Motor neuron (in vitro differentiated cells): ENCODE results near the gene ITGB5. TPM values are rescaled to one million over a fixed set of nuclear protein-coding genes. Genes with fewer than 3 reads are reported as not detected.

Source experiments
- ATAC-seq, 8 experiments: fragments of 200-7000 bp; cut with Tn5 transposase; replicated peaks in 6 of 8; 2 replicates each; pipeline ENCODE4 v1.8.0; 2021; ENCODE audit warnings: mild to moderate bottlenecking in 8 of 8, moderate library complexity in 8 of 8
- H3K27ac ChIP-seq, 2 donors: fragments of 250-450 bp; sonication (Bioruptor Pico); 2 replicates each; pipeline ENCODE4 v1.9.0; 2021; ENCODE audit warnings: antibody characterized with exemption in 2 of 2, mild to moderate bottlenecking in 2 of 2, moderate library complexity in 1 of 2
- H3K4me1 ChIP-seq, 2 donors: fragments of 250-450 bp; sonication (Bioruptor Pico); replicated peaks in 1 of 2; 2 replicates each; pipeline ENCODE4 v1.6.1; 2021; ENCODE audit warnings: antibody characterized with exemption in 2 of 2, mild to moderate bottlenecking in 2 of 2, moderate library complexity in 1 of 2
- H3K4me3 ChIP-seq, 5 donors: fragments of 250-450 bp; sonication (Bioruptor Pico); 2 replicates each; pipeline ENCODE4 v1.9.0; 2021; ENCODE audit warnings: antibody characterized with exemption in 5 of 5, mild to moderate bottlenecking in 5 of 5, moderate library complexity in 4 of 5
- WGBS, 10 experiments: fragments of 450-650 bp; shearing (Covaris generic); methylation state at CpG; one replicate each; pipeline ENCODE4 v1.0.0; 2022; 5-methylcytosine and 5-hydroxymethylcytosine counted together
- in situ Hi-C, 9 experiments: fragments of 400-800 bp; cut with MboI; loops; one replicate each; pipeline ENCODE4 v1.15.0; 2021; ENCODE audit warnings: low sequenced_read_pairs in 9 of 9, low pct_unique_long_range_greater_than_20kb in 2 of 9; ENCODE audit not compliant: unreplicated experiment in 9 of 9
- total RNA-seq, 8 experiments: library from RNA; unstranded; fragments of 300-600 nt; gene quantifications; 2 replicates each; pipeline versions ENCODE4 v1.2.3 to v1.2.4, GENCODE V29; 2022

Gene ITGB5
- total RNA-seq, 8 experiments from 2014 or later = 6.3 to 84.7 (median 14.6) TPM

GRCh38 chr3:124747111-124747981 lies 139.8 kb downstream of the ITGB5 start:
- no peak for ATAC-seq
- H3K4me1 ChIP-seq = no peaks in the 10 kb centered on the region
- in situ Hi-C loops = loop anchor here in 1 of 9 experiments (25.0 kb wide), 1 partner anchor 690 kb away; no protein-coding TSS in a partner anchor
- no peak overlapping the region for H3K4me3 ChIP-seq
- H3K27ac ChIP-seq = no peak overlapping the region
- WGBS, 10 experiments = 81 to 100% (median 89%) methylated on average over 1 to 11 of the region's 14 CpGs

- H3K4me3 ChIP-seq = no peak overlapping the region
- H3K4me1 ChIP-seq = no peaks in the 10 kb centered on the region
- ATAC-seq = peak in 1 of 8 experiments; percentile 24
- in situ Hi-C loops = loop anchor here in 1 of 9 experiments (25.0 kb wide), 1 partner anchor 692 kb away; no protein-coding TSS in a partner anchor
- WGBS, 10 experiments = 94 to 100% (median 100%) methylated on average over 1 to 5 of the region's 6 CpGs; no CpG with 5 or more reads in 5 of the 10 experiments
- H3K27ac ChIP-seq = no peak overlapping the region
Measured at GRCh38 chr3:124745756-124746155, 141.4 kb downstream of the ITGB5 start.

GRCh38 chr3:124741027-124741426 lies 146.1 kb downstream of the ITGB5 start:
- no peak for ATAC-seq
- H3K4me3 ChIP-seq = no peak overlapping the region
- H3K27ac ChIP-seq = no peak overlapping the region
- no peaks in the 10 kb centered on the region for H3K4me1 ChIP-seq
- WGBS, 10 experiments = 60 to 100% (median 93%) methylated on average over 2 to 6 of the region's 6 CpGs; no CpG with 5 or more reads in 4 of the 10 experiments
- in situ Hi-C loops = loop anchor here in 1 of 9 experiments (25.0 kb wide), 1 partner anchor 696 kb away; no protein-coding TSS in a partner anchor

GRCh38 chr3:124731760-124732159 lies 155.4 kb downstream of the ITGB5 start:
- WGBS, 10 experiments = 50 to 100% (median 75%) methylated on average over 2 to 3 of the region's 4 CpGs; no CpG with 5 or more reads in 3 of the 10 experiments
- Histone ChIP-seq H3K4me1 (peaks cover 17 to 24% of the 10 kb centered on the region in 2 donors), H3K4me3 (peak overlapping the region in 1 of 5 donors; percentile 88), H3K27ac (no peak overlapping the region)
- in situ Hi-C loops = loop anchor here in 1 of 9 experiments (25.0 kb wide), 1 partner anchor 706 kb away; no protein-coding TSS in a partner anchor
- no peak for ATAC-seq

GRCh38 chr3:124730941-124731297 lies 156.2 kb downstream of the ITGB5 start:
- peak overlapping the region in 1 of 2 donors; percentile 88 for H3K27ac ChIP-seq
- in situ Hi-C loops = loop anchor here in 1 of 9 experiments (25.0 kb wide), 1 partner anchor 706 kb away; no protein-coding TSS in a partner anchor
- WGBS, 10 experiments = 0 to 15% (median 2%) methylated on average over 1 to 11 of the region's 13 CpGs; no CpG with 5 or more reads in 4 of the 10 experiments
- peak overlapping the region; percentile 61 to 96 (median 77) for H3K4me3 ChIP-seq
- H3K4me1 ChIP-seq = peaks cover 17 to 24% of the 10 kb centered on the region in 2 donors
- no peak for ATAC-seq

GRCh38 chr3:124730129-124730940 lies 156.8 kb downstream of the ITGB5 start, which contains the start of gene UMPS:
Gene UMPS (plus strand): TSS chr3:124730452. CDS start chr3:124730472, 20 bp downstream.
- H3K4me3 ChIP-seq = peak within 1 kb of the TSS; percentile 61 to 96 (median 77)
- H3K27ac ChIP-seq = peak within 1 kb of the TSS; percentile 82 to 88
- peak; percentile 94 to 100 (median 99) for ATAC-seq
- H3K4me1 ChIP-seq = peaks cover 17 to 24% of the 10 kb centered on the region in 2 donors
- in situ Hi-C loops = loop anchor here in 1 of 9 experiments (25.0 kb wide), 1 partner anchor 707 kb away; no protein-coding TSS in a partner anchor
- 0 to 33% (median 0%) methylated on average over 1 to 22 of the region's 44 CpGs; no CpG with 5 or more reads in 1 of the 10 experiments for WGBS, 10 experiments

GRCh38 chr3:124722589-124722988 lies 164.6 kb downstream of the ITGB5 start:
- 0 to 71% (median 25%) methylated on average over 1 to 2 of the region's 2 CpGs; no CpG with 5 or more reads in 6 of the 10 experiments for WGBS, 10 experiments
- H3K27ac ChIP-seq = no peak overlapping the region
- no peak for ATAC-seq
- in situ Hi-C loops = no loop called here
- H3K4me1 ChIP-seq = peaks cover 4 to 5% of the 10 kb centered on the region in 2 donors
- H3K4me3 ChIP-seq = no peak overlapping the region

- in situ Hi-C loops = no loop called here
- Histone ChIP-seq H3K4me3 (no peak overlapping the region), H3K27ac (no peak overlapping the region), H3K4me1 (no peaks in the 10 kb centered on the region)
- ATAC-seq = no peak
- WGBS, 10 experiments = 12 to 83% (median 61%) methylated on average over 1 to 10 of the region's 11 CpGs; no CpG with 5 or more reads in 2 of the 10 experiments
Measured at GRCh38 chr3:124714223-124714853, 172.8 kb downstream of the ITGB5 start.

Other genes with a start within 250 kb of the ITGB5 start
- 10 to 100 TPM; 12.6 to 34.2 (median 24.2) TPM for gene UMPS, start 156.9 kb downstream of the ITGB5 start, total RNA-seq
- under 1 TPM in 5 of 8 experiments, not detected in 3; 0.04 to 0.24 (median 0.10) TPM for gene MUC13, start 47.4 kb upstream of the ITGB5 start, total RNA-seq
- 100 to 1,000 TPM in 1 of 8 experiments, 10 to 100 TPM in 4, 1 to 10 TPM in 3; 3.5 to 173 (median 24.0) TPM for gene HEG1, start 168.6 kb upstream of the ITGB5 start, total RNA-seq